WERI-Rb-1 (cell line): ENCODE measurements around the gene ZKSCAN5.

Experiments used
- DNase-seq: peaks from one replicate; pipeline ENCODE4 v3.0.0-alpha.2; 2020
- H3K27ac ChIP-seq: fragments of 250-450 bp; sonication (Bioruptor Pico); 2 replicates; pipeline ENCODE4 v1.5.1; 2020; ENCODE audit warnings: mild to moderate bottlenecking, moderate library complexity
- H3K27me3 ChIP-seq: fragments of 250-450 bp; sonication (Bioruptor Pico); 2 replicates; pipeline ENCODE4 v1.5.1; 2021; ENCODE audit warnings: mild to moderate bottlenecking, low read depth, moderate library complexity; ENCODE audit not compliant: insufficient read depth, severe bottlenecking
- H3K36me3 ChIP-seq: fragments of 250-450 bp; sonication (Bioruptor Pico); 2 replicates; pipeline ENCODE4 v1.5.1; 2020; ENCODE audit warnings: mild to moderate bottlenecking, moderate library complexity
- H3K4me3 ChIP-seq: 2 replicates; pipeline ENCODE4 v1.5.1; 2011; ENCODE audit warnings: low read depth, mild to moderate bottlenecking, control low read depth, low read length
- H3K9me3 ChIP-seq: fragments of 250-450 bp; sonication (Bioruptor Pico); 2 replicates; pipeline ENCODE4 v1.5.1; 2021; ENCODE audit warnings: mild to moderate bottlenecking, moderate library complexity; ENCODE audit not compliant: severe bottlenecking
- TF ChIP-seq, protein P1 (sequence below): IDR thresholded peaks from 2 replicates; pipeline ENCODE4 v1.5.1; 2011; ENCODE audit warnings: low read depth, mild to moderate bottlenecking, control low read depth, inconsistent platforms, low read length

The ZKSCAN5 gene

DNA sequence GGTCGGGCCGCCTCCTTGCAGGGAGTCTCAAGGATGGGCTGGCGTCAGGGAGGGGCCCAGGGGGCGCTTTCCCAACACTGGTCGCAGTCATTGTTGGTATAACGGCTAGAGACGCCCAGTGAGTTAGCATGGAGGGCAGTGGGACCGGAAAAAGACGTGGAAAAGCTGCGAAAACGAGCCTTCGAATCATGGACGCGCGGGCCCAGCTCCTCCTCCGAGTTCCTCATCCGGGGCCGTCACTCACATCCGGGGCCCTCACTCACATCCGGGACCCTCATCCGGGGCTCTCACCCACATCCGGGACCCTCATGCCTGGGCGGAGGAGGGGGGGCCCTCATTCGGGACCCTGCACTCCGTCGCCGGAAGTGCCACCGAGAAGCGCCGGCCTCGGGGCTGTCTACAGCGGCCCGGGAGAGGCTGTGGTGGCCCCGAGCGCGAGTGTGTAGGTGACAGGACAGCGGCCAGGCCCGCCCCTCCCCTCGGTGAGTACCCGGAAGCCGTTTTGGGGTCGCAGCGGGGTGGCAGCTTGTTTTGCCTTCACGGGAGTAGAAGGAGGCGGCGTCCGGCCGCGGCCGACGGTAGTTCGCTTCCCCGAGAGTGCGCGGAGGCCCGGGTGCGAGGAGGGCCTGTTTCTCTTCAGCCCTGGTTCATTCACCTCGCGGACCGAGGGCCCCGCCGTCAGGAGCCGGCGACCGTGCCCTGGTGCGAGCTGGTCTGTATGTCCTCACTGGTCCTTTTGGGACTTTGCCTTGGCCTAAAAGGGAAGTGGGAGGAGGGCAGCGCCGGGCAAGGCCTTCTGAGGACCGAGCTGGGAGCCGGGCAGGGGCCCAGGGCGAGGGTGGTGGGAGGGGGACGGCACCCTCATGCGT lies 54.1 kb downstream of the ZKSCAN5 start, which contains the start of gene ZNF655:
Gene ZNF655, plus strand, starts transcription at position 337 of the 869 bp plus-strand sequence. CDS start 1,918 bp downstream, outside the sequence.
- peak; percentile 96 for DNase-seq

DNA sequence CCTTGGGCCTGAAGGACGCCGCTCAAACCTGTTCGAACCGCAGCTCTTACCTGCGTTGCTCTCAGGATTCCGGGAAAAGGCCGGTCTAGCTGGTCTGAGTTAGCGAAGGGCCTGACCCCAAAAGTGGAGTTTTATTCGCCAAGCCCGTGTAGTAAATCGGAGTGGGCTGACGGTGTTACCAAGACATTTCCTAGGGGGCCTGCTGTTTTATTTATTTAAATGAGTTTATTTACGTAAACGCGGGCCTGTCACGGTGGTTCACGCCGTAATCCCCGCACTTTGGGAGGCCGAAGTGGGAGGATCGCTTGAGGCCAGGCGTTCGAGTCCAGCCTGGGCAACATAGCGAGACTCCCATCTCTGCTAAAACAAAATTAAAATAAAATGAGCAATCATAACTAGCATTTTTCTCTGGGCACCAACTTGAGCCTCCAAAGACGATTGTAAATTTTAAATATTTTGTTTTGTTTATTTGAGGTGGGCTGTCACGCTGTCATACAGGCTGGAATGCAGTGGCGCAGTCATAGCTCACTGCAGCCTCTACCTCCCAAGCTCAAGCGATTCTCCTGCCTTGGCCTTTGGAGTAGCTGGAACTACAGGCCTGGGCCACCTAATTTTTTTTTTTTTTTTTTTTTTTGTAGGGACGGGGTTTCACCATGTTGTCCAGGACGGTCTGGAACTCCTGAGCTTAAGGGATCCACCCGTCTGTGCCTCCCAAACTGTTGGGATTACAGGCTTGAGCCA lies 54.9 kb downstream of the ZKSCAN5 start:
- Histone ChIP-seq H3K36me3 (peaks cover 78% of the 10 kb centered on the region), H3K27ac (peak overlapping the region; percentile 98), H3K9me3 (no peaks in the 10 kb centered on the region), H3K27me3 (no peaks in the 10 kb centered on the region), H3K4me3 (peak overlapping the region; percentile 90)
- TF ChIP-seq, protein P1, sequence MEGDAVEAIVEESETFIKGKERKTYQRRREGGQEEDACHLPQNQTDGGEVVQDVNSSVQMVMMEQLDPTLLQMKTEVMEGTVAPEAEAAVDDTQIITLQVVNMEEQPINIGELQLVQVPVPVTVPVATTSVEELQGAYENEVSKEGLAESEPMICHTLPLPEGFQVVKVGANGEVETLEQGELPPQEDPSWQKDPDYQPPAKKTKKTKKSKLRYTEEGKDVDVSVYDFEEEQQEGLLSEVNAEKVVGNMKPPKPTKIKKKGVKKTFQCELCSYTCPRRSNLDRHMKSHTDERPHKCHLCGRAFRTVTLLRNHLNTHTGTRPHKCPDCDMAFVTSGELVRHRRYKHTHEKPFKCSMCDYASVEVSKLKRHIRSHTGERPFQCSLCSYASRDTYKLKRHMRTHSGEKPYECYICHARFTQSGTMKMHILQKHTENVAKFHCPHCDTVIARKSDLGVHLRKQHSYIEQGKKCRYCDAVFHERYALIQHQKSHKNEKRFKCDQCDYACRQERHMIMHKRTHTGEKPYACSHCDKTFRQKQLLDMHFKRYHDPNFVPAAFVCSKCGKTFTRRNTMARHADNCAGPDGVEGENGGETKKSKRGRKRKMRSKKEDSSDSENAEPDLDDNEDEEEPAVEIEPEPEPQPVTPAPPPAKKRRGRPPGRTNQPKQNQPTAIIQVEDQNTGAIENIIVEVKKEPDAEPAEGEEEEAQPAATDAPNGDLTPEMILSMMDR: no peak
- DNase-seq: no peak

More for the DNA sequence above, 54.1 kb downstream of the ZKSCAN5 start, which contains the start of gene ZNF655:
- H3K36me3 ChIP-seq: peaks cover 74% of the 10 kb centered on the region
- TF ChIP-seq, protein P1: no peak
- no peaks in the 10 kb centered on the region for H3K9me3 ChIP-seq
- H3K27me3 ChIP-seq: no peaks in the 10 kb centered on the region
- peak within 1 kb of the TSS; percentile 98 for H3K27ac ChIP-seq
- H3K4me3 ChIP-seq: peak within 1 kb of the TSS; percentile 90

- Histone ChIP-seq H3K4me3 (no peak overlapping the region), H3K27me3 (no peaks in the 10 kb centered on the region), H3K36me3 (peaks cover 71% of the 10 kb centered on the region), H3K9me3 (no peaks in the 10 kb centered on the region), H3K27ac (no peak overlapping the region)
- TF ChIP-seq, protein P1: no peak
- no peak for DNase-seq
Measured at GRCh38 chr7:99560834-99561736, 56.6 kb downstream of the ZKSCAN5 start.

- DNase-seq: no peak
- H3K36me3 ChIP-seq: peaks cover 65% of the 10 kb centered on the region
- H3K27me3 ChIP-seq: no peaks in the 10 kb centered on the region
- TF ChIP-seq, protein P1: no peak
- H3K4me3 ChIP-seq: no peak overlapping the region
- no peaks in the 10 kb centered on the region for H3K9me3 ChIP-seq
- no peak overlapping the region for H3K27ac ChIP-seq
Measured at GRCh38 chr7:99561737-99562051, 57.2 kb downstream of the ZKSCAN5 start.

DNA sequence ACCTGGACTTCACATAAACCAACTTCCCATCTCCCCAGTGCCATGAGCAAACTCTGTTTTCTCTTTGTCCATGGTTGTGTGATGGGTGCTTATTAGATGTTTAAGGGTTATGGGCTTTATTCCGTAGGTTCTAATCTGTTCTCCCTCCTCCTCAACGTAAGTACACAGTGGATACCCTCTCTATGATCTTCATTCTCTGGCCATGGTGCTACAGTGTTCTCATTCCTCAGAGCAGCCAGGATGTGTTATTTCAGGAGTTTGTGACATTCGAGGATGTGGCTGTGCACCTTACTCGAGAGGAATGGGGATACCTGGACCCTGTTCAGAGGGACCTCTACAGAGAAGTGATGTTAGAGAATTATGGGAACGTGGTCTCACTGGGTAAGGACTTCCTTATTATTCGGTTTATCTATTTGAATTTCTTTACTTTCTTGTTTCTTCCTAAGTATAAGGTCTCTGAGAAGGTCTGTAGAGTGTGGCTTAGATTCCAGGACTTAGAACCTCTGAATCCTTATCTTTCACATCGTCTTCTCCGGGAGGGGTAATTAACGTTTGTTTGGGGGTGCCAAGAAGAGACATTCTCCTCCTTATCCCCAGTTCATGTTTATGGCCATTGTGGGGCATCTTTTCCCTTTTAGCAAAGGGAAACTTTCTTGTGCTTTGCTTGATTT lies 57.8 kb downstream of the ZKSCAN5 start:
- Histone ChIP-seq H3K27ac (no peak overlapping the region), H3K36me3 (peaks cover 64% of the 10 kb centered on the region), H3K27me3 (no peaks in the 10 kb centered on the region), H3K9me3 (no peaks in the 10 kb centered on the region), H3K4me3 (no peak overlapping the region)
- no peak for DNase-seq
- TF ChIP-seq, protein P1: no peak
